Left lung (tissue), 10 donors: ENCODE results near the gene MZB1. TPM values are rescaled to one million over a fixed set of nuclear protein-coding genes. Genes with fewer than 3 reads are reported as not detected.

Source experiments
- ATAC-seq: fragments of 200-7000 bp; cut with Tn5 transposase; one replicate; pipeline ENCODE4 v1.9.1; 2020; ENCODE audit warnings: moderate library complexity
- DNase-seq, 4 donors: peaks; one replicate each; pipeline ENCODE4 v3.0.0-alpha.2; 2013 to 2020
- H3K27ac ChIP-seq, 2 donors: fragments of 200-600 bp; sonication (generic) in 1 of 2; one replicate each; pipeline versions ENCODE4 v1.5.0 to v1.8.0; 2020 to 2021
- H3K27me3 ChIP-seq, 2 donors: fragments of 200-600 bp; sonication (generic) in 1 of 2; one replicate each; pipeline versions ENCODE4 v1.5.0 to v1.8.0; 2020 to 2021
- H3K36me3 ChIP-seq, 2 donors: fragments of 200-600 bp; sonication (generic) in 1 of 2; one replicate each; pipeline versions ENCODE4 v1.5.0 to v1.8.0; 2020 to 2021
- H3K4me1 ChIP-seq, 2 donors: fragments of 200-600 bp; one replicate each; pipeline ENCODE4 v1.8.0; 2021
- H3K4me3 ChIP-seq, 2 donors: fragments of 200-600 bp; sonication (generic) in 1 of 2; one replicate each; pipeline versions ENCODE4 v1.5.0 to v1.8.0; 2020 to 2021; ENCODE audit warnings: mild to moderate bottlenecking in 1 of 2
- H3K9me3 ChIP-seq, 2 donors: fragments of 200-600 bp; sonication (generic) in 1 of 2; one replicate each; pipeline versions ENCODE4 v1.5.0 to v1.8.0; 2020 to 2021
- CTCF ChIP-seq, 2 donors: fragments of 200-600 bp; sonication (generic) in 1 of 2; IDR thresholded peaks; one replicate each; pipeline versions ENCODE4 v1.5.0 to v1.8.0; 2021; ENCODE audit warnings: antibody characterized with exemption in 2 of 2
- intact Hi-C, 2 donors: fragments of 100-400 bp; cut with DNase I; formaldehyde crosslinking; loops; one replicate each; pipeline versions ENCODE4 v1.11.2 to v1.14.2; 2022
- polyA plus RNA-seq, 6 donors: library from polyadenylated mRNA; unstranded; fragments of 120-200 nt; gene quantifications; one replicate each; pipeline ENCODE4 v1.2.1, GENCODE V29; 2013; ENCODE audit not compliant: insufficient read length in 6 of 6
- total RNA-seq, 2 donors: library from RNA; stranded (reverse); fragmentation: NEBNext Ultra II Directional; extraction: Animal tissue kit (Norgen Biotek cat#: 25700); gene quantifications; one replicate each; pipeline ENCODE4 v1.2.1, GENCODE V29; 2021
- donor health status: DM: no; HTN: yes; CAD: no.
- donor health status: DM: no; HTN: no; CAD: no.

The MZB1 gene
- total and polyA plus RNA-seq, 8 donors, result 0.41 to 10.6 (median 0.72) TPM

- ATAC-seq (no peak), DNase-seq (no peak)
- no peaks in the 10 kb centered on the region for H3K9me3 ChIP-seq
- intact Hi-C loops, result no loop called here
- no peak for TF ChIP-seq CTCF (IDR thresholded peaks at IDR 0.05)
- peaks cover 0 to 18% of the 10 kb centered on the region in 2 donors for H3K4me1 ChIP-seq
- no peak overlapping the region for H3K4me3 ChIP-seq
- no peak overlapping the region for H3K27ac ChIP-seq
- H3K36me3 ChIP-seq, result peaks cover 0 to 6% of the 10 kb centered on the region in 2 donors
- peaks cover 4 to 11% of the 10 kb centered on the region in 2 donors for H3K27me3 ChIP-seq
Measured at GRCh38 chr5:139399501-139400121, 9.9 kb upstream of the MZB1 start.

DNA sequence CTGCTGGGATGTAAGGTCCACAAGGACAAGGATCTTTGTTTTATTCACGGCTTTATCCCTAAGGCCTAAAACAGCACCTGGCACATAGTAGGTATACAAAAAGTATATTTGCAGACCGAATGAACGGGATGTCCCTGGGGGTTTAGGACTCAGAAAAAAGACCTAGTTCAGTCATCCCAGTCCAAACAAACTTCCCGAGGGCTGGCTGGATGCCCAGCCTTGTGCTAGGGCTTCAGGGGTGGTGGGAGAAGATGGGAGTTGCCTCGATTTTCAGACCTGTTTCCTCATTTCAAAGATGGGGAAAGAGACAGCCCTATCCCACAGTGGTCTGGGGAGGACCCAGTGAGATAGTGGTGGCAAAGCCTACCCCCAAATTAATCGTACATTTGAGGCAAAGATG, 8.2 kb upstream of the MZB1 start:
- DNase-seq (no peak), ATAC-seq (no peak)
- intact Hi-C loops, result no loop called here
- Histone ChIP-seq H3K9me3 (no peaks in the 10 kb centered on the region), H3K4me3 (no peak overlapping the region), H3K36me3 (peaks cover 0 to 6% of the 10 kb centered on the region in 2 donors), H3K4me1 (peaks cover 9 to 22% of the 10 kb centered on the region in 2 donors), H3K27ac (no peak overlapping the region), H3K27me3 (peaks cover 16 to 28% of the 10 kb centered on the region in 2 donors)
- no peak for TF ChIP-seq CTCF (IDR thresholded peaks at IDR 0.05)

- Histone ChIP-seq H3K4me3 (no peak overlapping the region), H3K27ac (no peak overlapping the region), H3K9me3 (no peaks in the 10 kb centered on the region), H3K4me1 (peaks cover 15 to 34% of the 10 kb centered on the region in 2 donors), H3K27me3 (peaks cover 16 to 41% of the 10 kb centered on the region in 2 donors), H3K36me3 (peaks cover 0 to 6% of the 10 kb centered on the region in 2 donors)
- ATAC-seq, result no peak
- intact Hi-C loops, result no loop called here
- TF ChIP-seq CTCF (IDR thresholded peaks at IDR 0.05), result no peak
- no peak for DNase-seq
Measured at GRCh38 chr5:139396691-139397090, 7.0 kb upstream of the MZB1 start.

DNA sequence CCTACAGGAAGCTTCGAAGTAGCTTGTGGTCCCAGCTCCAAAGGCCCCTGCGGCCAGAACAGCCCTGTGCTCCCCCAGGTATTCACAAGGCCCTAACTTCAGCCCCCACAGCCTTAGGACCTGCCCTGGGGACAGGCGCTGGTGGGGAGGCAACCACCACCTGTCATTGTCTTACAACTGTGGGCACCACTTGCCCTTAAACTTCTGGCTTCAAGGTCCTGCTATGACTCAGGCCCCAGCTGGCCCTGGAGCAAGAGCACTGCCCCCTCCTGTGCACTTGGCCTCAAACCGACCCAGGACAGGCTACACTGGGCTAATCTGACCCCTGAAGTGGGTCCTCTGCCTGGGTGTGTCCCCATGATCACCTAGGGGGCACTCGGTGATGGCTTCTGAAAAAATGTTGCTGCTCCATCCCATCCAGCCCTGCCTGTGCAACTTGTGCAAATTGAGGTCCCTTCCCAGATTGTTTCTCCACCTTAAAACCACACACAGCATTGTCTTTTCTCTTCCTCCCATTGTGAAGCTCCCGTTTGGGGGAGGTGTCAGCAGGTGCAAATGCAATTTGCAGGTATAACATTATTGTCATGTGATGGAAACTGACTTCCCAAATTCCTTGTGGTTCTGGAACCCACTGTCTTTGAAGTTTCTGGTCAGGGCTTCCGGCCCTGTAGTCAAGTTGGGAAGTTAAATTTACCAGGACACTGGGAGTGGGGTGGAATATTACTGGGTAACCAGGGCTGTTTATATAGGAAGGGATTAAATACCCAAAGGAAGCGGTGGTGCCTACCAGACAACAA, 6.3 kb upstream of the MZB1 start:
- Histone ChIP-seq H3K9me3 (no peaks in the 10 kb centered on the region), H3K36me3 (no peaks in the 10 kb centered on the region), H3K27ac (no peak overlapping the region), H3K27me3 (peaks cover 16 to 42% of the 10 kb centered on the region in 2 donors), H3K4me3 (no peak overlapping the region), H3K4me1 (peaks cover 15 to 40% of the 10 kb centered on the region in 2 donors)
- intact Hi-C loops, result no loop called here
- no peak for ATAC-seq
- no peak for DNase-seq
- no peak for TF ChIP-seq CTCF (IDR thresholded peaks at IDR 0.05)
